GM23338 (cell line): Measurements from ENCODE around the gene LIPG. TPM values are rescaled to one million over a fixed set of nuclear protein-coding genes. Genes with fewer than 3 reads are reported as not detected.

ENCODE experiments used
- ATAC-seq: fragments of 200-7000 bp; cut with Tn5 transposase; 3 replicates; pipeline ENCODE4 v1.9.1; 2020
- DNase-seq: peaks from one replicate; pipeline ENCODE4 v3.0.0-alpha.2; 2015; ENCODE audit warnings: low spot score
- H2AFZ ChIP-seq: fragments of 200-600 bp; sonication (generic); 2 replicates; pipeline ENCODE4 v1.8.0; 2016; ENCODE audit warnings: antibody characterized with exemption, mild to moderate bottlenecking, moderate library complexity
- H3F3A ChIP-seq: fragments of 200-600 bp; sonication (generic); replicated peaks from 2 replicates; pipeline ENCODE4 v1.8.0; 2017; ENCODE audit warnings: antibody characterized with exemption, mixed run types, low read depth
- H3K27ac ChIP-seq: fragments of 200-600 bp; sonication (generic); 2 replicates; pipeline ENCODE4 v1.6.1; 2016; ENCODE audit warnings: low read depth
- H3K27me3 ChIP-seq: fragments of 200-600 bp; sonication (generic); 2 replicates; pipeline ENCODE4 v1.8.0; 2016; ENCODE audit warnings: mild to moderate bottlenecking, mixed run types, moderate library complexity; ENCODE audit not compliant: insufficient read depth
- H3K36me3 ChIP-seq: fragments of 200-600 bp; sonication (generic); 2 replicates; pipeline ENCODE4 v1.8.0; 2016; ENCODE audit warnings: mild to moderate bottlenecking; ENCODE audit not compliant: insufficient read depth
- H3K4me1 ChIP-seq: fragments of 200-600 bp; sonication (generic); 2 replicates; pipeline ENCODE4 v1.8.0; 2016; ENCODE audit warnings: mild to moderate bottlenecking, moderate library complexity; ENCODE audit not compliant: insufficient read depth
- H3K4me2 ChIP-seq: fragments of 200-600 bp; sonication (generic); 2 replicates; pipeline ENCODE4 v1.7.1; 2017; ENCODE audit warnings: mixed run types
- H3K4me3 ChIP-seq: fragments of 200-600 bp; sonication (generic); 2 replicates; pipeline ENCODE4 v1.6.1; 2016; ENCODE audit warnings: mixed run types
- H3K79me2 ChIP-seq: fragments of 200-600 bp; sonication (generic); replicated peaks from 2 replicates; pipeline ENCODE4 v1.8.0; 2017; ENCODE audit warnings: mild to moderate bottlenecking; ENCODE audit not compliant: insufficient read depth
- H3K9me2 ChIP-seq: fragments of 200-600 bp; sonication (generic); 2 replicates; pipeline ENCODE4 v1.8.0; 2017; ENCODE audit not compliant: insufficient read depth
- H4K20me1 ChIP-seq: fragments of 200-600 bp; sonication (generic); replicated peaks from 2 replicates; pipeline ENCODE4 v1.8.0; 2017; ENCODE audit warnings: mild to moderate bottlenecking; ENCODE audit not compliant: insufficient read depth
- H3K27ac Mint-ChIP-seq: 2 replicates; pipeline ENCODE4 v1.8.0; 2020; ENCODE audit warnings: inconsistent platforms, mild to moderate bottlenecking, moderate library complexity, mixed read lengths
- H3K27me3 Mint-ChIP-seq: 3 replicates; pipeline ENCODE4 v1.8.0; 2022; ENCODE audit warnings: low read depth, mild to moderate bottlenecking, moderate library complexity, mixed read lengths, inconsistent platforms; ENCODE audit not compliant: insufficient read depth, poor library complexity
- H3K36me3 Mint-ChIP-seq: 3 replicates; pipeline ENCODE4 v1.8.0; 2021; ENCODE audit warnings: low read depth, mild to moderate bottlenecking, inconsistent platforms, moderate library complexity, mixed read lengths
- H3K4me1 Mint-ChIP-seq: 3 replicates; pipeline ENCODE4 v1.8.0; 2020; ENCODE audit warnings: mild to moderate bottlenecking, inconsistent platforms, mixed read lengths
- H3K4me3 Mint-ChIP-seq: 3 replicates; pipeline ENCODE4 v1.8.0; 2021; ENCODE audit warnings: moderate library complexity, mild to moderate bottlenecking, inconsistent platforms, mixed read lengths
- H3K9me3 Mint-ChIP-seq: 3 replicates; pipeline ENCODE4 v1.8.0; 2020; ENCODE audit warnings: moderate library complexity, mild to moderate bottlenecking, inconsistent platforms, mixed read lengths
- CREB1 ChIP-seq: fragments of 250-450 bp; sonication (Bioruptor Pico); IDR thresholded peaks from 2 replicates; pipeline ENCODE4 v1.5.0; 2020; ENCODE audit warnings: low read depth, mild to moderate bottlenecking, moderate library complexity
- ETS1 ChIP-seq: IDR thresholded peaks from 2 replicates; pipeline ENCODE4 v1.6.1; 2016; ENCODE audit warnings: antibody characterized with exemption
- EZH2 ChIP-seq: fragments of 200-600 bp; sonication (generic); IDR thresholded peaks from one replicate; pipeline ENCODE4 v1.8.0; 2017; ENCODE audit warnings: antibody characterized with exemption, mild to moderate bottlenecking, low read depth; ENCODE audit not compliant: unreplicated experiment
- NANOG ChIP-seq: IDR thresholded peaks from 2 replicates; pipeline ENCODE4 v1.6.1; 2016; ENCODE audit warnings: antibody characterized with exemption, borderline replicate concordance
- REST ChIP-seq: IDR thresholded peaks from one replicate; pipeline ENCODE4 v1.6.1; 2018; ENCODE audit warnings: antibody characterized with exemption; ENCODE audit not compliant: unreplicated experiment
- ZNF114 ChIP-seq: fragments of 250-450 bp; sonication (Bioruptor Pico); IDR thresholded peaks from 2 replicates; pipeline ENCODE4 v1.5.0; 2020; ENCODE audit warnings: mild to moderate bottlenecking, moderate library complexity
- ZNF331 ChIP-seq: fragments of 250-450 bp; sonication (Bioruptor Pico); IDR thresholded peaks from 2 replicates; pipeline ENCODE4 v1.5.0; 2020; ENCODE audit warnings: low read depth, mild to moderate bottlenecking, moderate library complexity
- ZNF462 ChIP-seq: fragments of 250-450 bp; sonication (Bioruptor Pico); IDR thresholded peaks from 2 replicates; pipeline ENCODE4 v1.5.0; 2020; ENCODE audit warnings: mild to moderate bottlenecking, moderate library complexity
- polyA plus RNA-seq: library from polyadenylated mRNA; unstranded; fragments of >200 nt; fragmentation: Nextera tagmentation; extraction: Ambion mirVana; gene quantifications from 2 replicates; pipeline ENCODE4 v1.2.1, GENCODE V29; 2016
- total RNA-seq: library from RNA; depleted of rRNA; stranded (reverse); fragments of >200 nt; shearing (Covaris generic); gene quantifications from 2 replicates; pipeline ENCODE4 v1.2.3, GENCODE V29; 2014

The LIPG gene
- total and polyA plus RNA-seq, 2 experiments from 2014 or later: 4.9 to 17.7 TPM

GRCh38 chr18:49581371-49581770 lies 19.5 kb downstream of the LIPG start:
- peaks cover 8% of the 10 kb centered on the region for H3K27me3 Mint-ChIP-seq
- Histone ChIP-seq H4K20me1 (no peaks in the 10 kb centered on the region; the same call in 1 of the 2 replicates), H3F3A (no peaks in the 10 kb centered on the region), H2AFZ (no peak overlapping the region), H3K4me1 (peaks cover 4% of the 10 kb centered on the region; the same call in 1 of the 2 replicates), H3K4me3 (no peak overlapping the region), H3K36me3 (no peaks in the 10 kb centered on the region), H3K79me2 (no peaks in the 10 kb centered on the region), H3K9me2 (no peaks in the 10 kb centered on the region), H3K4me2 (no peak overlapping the region), H3K27me3 (no peaks in the 10 kb centered on the region), H3K27ac (no peak overlapping the region)
- H3K4me1 Mint-ChIP-seq: peaks cover 13% of the 10 kb centered on the region
- no peak for TF ChIP-seq REST
- TF ChIP-seq NANOG: no peak
- no peak for TF ChIP-seq ZNF114
- TF ChIP-seq EZH2: no peak
- TF ChIP-seq ZNF462: no peak
- no peak for TF ChIP-seq ETS1
- no peak for TF ChIP-seq CREB1 (CRISPR knock-in tag)
- no peak for TF ChIP-seq ZNF331 (CRISPR knock-in tag)
- no peak overlapping the region for H3K4me3 Mint-ChIP-seq
- DNase-seq (no peak), ATAC-seq (no peak)
- peaks cover 8% of the 10 kb centered on the region for H3K9me3 Mint-ChIP-seq
- H3K36me3 Mint-ChIP-seq: peaks cover 17% of the 10 kb centered on the region
- H3K27ac Mint-ChIP-seq: no peak overlapping the region
